ENCODE results near the gene SENP2.

SENP2 gene

DNA sequence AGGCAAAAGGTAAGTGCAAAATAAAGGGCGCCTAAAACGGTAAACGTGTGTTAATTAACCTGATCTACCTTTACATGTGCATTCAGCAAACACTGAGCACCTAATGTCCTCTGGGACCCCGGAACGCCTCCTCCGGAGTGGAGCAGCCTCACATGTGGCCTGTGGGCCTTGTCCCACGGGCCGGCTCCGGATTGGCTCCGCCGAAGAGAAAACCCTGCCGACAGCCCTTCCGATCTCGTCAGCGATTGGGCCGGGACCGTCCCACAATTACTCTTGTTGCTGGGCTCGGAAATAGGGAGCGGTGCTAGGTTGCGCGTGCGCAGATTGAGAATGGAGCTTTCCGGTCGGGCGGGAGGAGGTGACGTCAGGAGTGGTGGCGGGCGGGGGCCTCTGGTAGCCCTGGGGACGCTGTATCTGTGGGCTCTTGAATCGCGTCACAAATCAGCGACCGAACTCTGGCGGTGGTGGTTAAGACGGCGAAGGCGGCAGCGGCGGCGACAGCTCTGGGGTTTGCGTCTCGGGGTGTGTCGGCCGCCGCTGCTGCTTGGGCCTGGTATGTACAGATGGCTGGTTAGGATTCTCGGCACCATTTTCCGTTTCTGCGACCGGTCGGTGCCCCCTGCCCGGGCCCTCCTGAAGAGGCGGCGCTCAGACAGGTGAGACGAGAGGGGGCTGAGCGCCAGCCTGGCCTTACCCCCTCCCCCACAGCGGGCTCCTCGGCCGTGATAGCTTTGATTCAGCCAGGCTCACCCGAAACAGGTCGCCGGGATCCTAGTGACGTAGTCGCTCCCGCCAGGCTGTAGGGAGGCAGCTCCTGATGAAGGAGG is at the start of gene SENP2:
Gene SENP2 (plus strand): TSS at position 437 of the 827 bp plus-strand sequence. CDS start 119 bp downstream, at position 556.
- Histone ChIP-seq H3K4me3 (peak within 1 kb of the TSS; percentile 92), H3K27ac (peak within 1 kb of the TSS; percentile 85 to 97)
- DNase-seq (ENCODE audit: low spot score), result peak; percentile 99
- TF ChIP-seq, protein P1, sequence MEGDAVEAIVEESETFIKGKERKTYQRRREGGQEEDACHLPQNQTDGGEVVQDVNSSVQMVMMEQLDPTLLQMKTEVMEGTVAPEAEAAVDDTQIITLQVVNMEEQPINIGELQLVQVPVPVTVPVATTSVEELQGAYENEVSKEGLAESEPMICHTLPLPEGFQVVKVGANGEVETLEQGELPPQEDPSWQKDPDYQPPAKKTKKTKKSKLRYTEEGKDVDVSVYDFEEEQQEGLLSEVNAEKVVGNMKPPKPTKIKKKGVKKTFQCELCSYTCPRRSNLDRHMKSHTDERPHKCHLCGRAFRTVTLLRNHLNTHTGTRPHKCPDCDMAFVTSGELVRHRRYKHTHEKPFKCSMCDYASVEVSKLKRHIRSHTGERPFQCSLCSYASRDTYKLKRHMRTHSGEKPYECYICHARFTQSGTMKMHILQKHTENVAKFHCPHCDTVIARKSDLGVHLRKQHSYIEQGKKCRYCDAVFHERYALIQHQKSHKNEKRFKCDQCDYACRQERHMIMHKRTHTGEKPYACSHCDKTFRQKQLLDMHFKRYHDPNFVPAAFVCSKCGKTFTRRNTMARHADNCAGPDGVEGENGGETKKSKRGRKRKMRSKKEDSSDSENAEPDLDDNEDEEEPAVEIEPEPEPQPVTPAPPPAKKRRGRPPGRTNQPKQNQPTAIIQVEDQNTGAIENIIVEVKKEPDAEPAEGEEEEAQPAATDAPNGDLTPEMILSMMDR (IDR thresholded peaks at IDR 0.05), result no peak

GRCh38 chr3:185537369-185537970 is 48.6 kb upstream of the SENP2 start:
- H3K27ac ChIP-seq, result peak overlapping the region in 1 of 2 donors; percentile 48
- no peak overlapping the region for H3K4me3 ChIP-seq
- DNase-seq (ENCODE audit: low spot score), result no peak
- TF ChIP-seq, protein P1 (IDR thresholded peaks at IDR 0.05), result no peak

GRCh38 chr3:185539934-185540333 is 46.2 kb upstream of the SENP2 start:
- no peak overlapping the region for H3K4me3 ChIP-seq
- no peak overlapping the region for H3K27ac ChIP-seq
- TF ChIP-seq, protein P1 (IDR thresholded peaks at IDR 0.05), result no peak
- no peak for DNase-seq (ENCODE audit: low spot score)

DNA sequence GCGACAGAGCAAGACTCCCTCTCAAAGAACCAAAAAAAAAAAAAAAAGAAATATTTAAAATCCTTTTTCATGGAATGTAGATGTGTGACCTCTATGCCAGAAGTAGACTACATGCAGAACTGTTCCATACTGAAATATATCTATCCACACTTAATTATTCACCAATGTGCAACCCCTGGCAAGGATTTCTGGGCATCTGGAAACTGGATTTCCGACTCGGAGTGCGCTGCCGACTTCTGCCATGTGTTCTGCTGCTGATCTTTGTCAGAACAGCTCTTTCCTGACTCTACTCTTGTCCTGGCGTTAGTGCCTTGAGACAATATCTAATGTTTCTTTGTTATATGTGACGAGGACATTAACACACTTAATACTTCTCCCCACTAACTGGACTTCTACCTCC is 45.4 kb upstream of the SENP2 start:
- DNase-seq (ENCODE audit: low spot score), result no peak
- TF ChIP-seq, protein P1 (IDR thresholded peaks at IDR 0.05), result no peak
- H3K27ac ChIP-seq, result no peak overlapping the region
- no peak overlapping the region for H3K4me3 ChIP-seq

DNA sequence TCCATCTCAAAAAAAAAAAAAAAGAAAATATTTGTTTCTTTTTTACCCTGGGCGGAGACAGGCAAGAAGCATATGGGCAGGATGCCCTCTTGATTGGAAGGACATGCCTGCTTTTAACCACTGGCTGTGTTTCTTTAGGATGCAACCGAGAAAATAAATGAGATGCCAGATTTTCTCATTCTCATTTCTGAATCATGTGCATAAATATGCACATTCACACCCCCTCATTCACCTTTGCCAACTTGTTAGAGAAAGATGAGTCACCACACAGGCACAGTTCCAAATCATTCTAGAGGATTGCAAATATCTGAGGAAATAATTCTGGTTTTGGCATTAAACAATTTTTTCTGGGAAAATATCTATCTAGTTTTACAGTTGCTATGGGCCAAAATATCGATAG is 37.0 kb upstream of the SENP2 start:
- TF ChIP-seq, protein P1 (IDR thresholded peaks at IDR 0.05), result no peak
- DNase-seq (ENCODE audit: low spot score), result no peak
- Histone ChIP-seq H3K4me3 (no peak overlapping the region), H3K27ac (peak overlapping the region in 1 of 2 donors; percentile 58)

- no peak overlapping the region for H3K4me3 ChIP-seq
- TF ChIP-seq, protein P1 (IDR thresholded peaks at IDR 0.05), result no peak
- DNase-seq (ENCODE audit: low spot score), result no peak
- H3K27ac ChIP-seq, result peak overlapping the region; percentile 9 to 58
These were observed 36.4 kb upstream of the SENP2 start for GRCh38 chr3:185549651-185550111.

Measured in coronary artery (tissue), 2 donors.